ENCODE results near the gene OPA3. TPM values are rescaled to one million over a fixed set of nuclear protein-coding genes. Genes with fewer than 3 reads are reported as not detected.

The OPA3 gene
- total RNA-seq, 1 donor from 2014 or later: 12.3 TPM

GRCh38 chr19:45526143-45526542 is 58.5 kb downstream of the OPA3 start:
- no peak for DNase-seq (ENCODE audit: low read depth)
- no peak for TF ChIP-seq CTCF (IDR thresholded peaks at IDR 0.05; ENCODE audit: insufficient read depth, low read length, poor library complexity, severe bottlenecking)
- no peaks in the 10 kb centered on the region for H3K36me3 ChIP-seq (ENCODE audit: control insufficient read depth, insufficient read depth, low read length)
- no peak overlapping the region for H3K4me3 ChIP-seq (ENCODE audit: low read depth, low read length)
- H3K27me3 ChIP-seq (ENCODE audit: control insufficient read depth, insufficient read depth, low read length): peaks cover 5% of the 10 kb centered on the region

GRCh38 chr19:45524575-45525129 is 60.0 kb downstream of the OPA3 start:
- no peak for TF ChIP-seq CTCF (IDR thresholded peaks at IDR 0.05; ENCODE audit: insufficient read depth, low read length, poor library complexity, severe bottlenecking)
- H3K27me3 ChIP-seq (ENCODE audit: control insufficient read depth, insufficient read depth, low read length): peaks cover 5% of the 10 kb centered on the region
- H3K36me3 ChIP-seq (ENCODE audit: control insufficient read depth, insufficient read depth, low read length): peaks cover 1% of the 10 kb centered on the region

GRCh38 chr19:45523642-45524256 is 60.9 kb downstream of the OPA3 start:
- Histone ChIP-seq H3K27me3 (ENCODE audit: control insufficient read depth, insufficient read depth, low read length) (peaks cover under 1% of the 10 kb centered on the region), H3K4me3 (ENCODE audit: low read depth, low read length) (no peak overlapping the region), H3K36me3 (ENCODE audit: control insufficient read depth, insufficient read depth, low read length) (peaks cover 1% of the 10 kb centered on the region)
- DNase-seq (ENCODE audit: low read depth): no peak
- peak; percentile 88 for TF ChIP-seq CTCF (IDR thresholded peaks at IDR 0.05; ENCODE audit: insufficient read depth, low read length, poor library complexity, severe bottlenecking)

More at GRCh38 chr19:45524575-45525129, 60.0 kb downstream of the OPA3 start:
- H3K4me3 ChIP-seq (ENCODE audit: low read depth, low read length): no peak overlapping the region
- no peak for DNase-seq (ENCODE audit: low read depth)

- Histone ChIP-seq H3K36me3 (ENCODE audit: control insufficient read depth, insufficient read depth, low read length) (peaks cover 3% of the 10 kb centered on the region), H3K27me3 (ENCODE audit: control insufficient read depth, insufficient read depth, low read length) (no peaks in the 10 kb centered on the region), H3K4me3 (ENCODE audit: low read depth, low read length) (no peak overlapping the region)
- TF ChIP-seq CTCF (IDR thresholded peaks at IDR 0.05; ENCODE audit: insufficient read depth, low read length, poor library complexity, severe bottlenecking): no peak
- DNase-seq (ENCODE audit: low read depth): no peak
Observed at GRCh38 chr19:45522010-45522941, 62.3 kb downstream of the OPA3 start.

- DNase-seq (ENCODE audit: low read depth): no peak
- H3K27me3 ChIP-seq (ENCODE audit: control insufficient read depth, insufficient read depth, low read length): no peaks in the 10 kb centered on the region
- peaks cover 4% of the 10 kb centered on the region for H3K36me3 ChIP-seq (ENCODE audit: control insufficient read depth, insufficient read depth, low read length)
- no peak for TF ChIP-seq CTCF (IDR thresholded peaks at IDR 0.05; ENCODE audit: insufficient read depth, low read length, poor library complexity, severe bottlenecking)
- H3K4me3 ChIP-seq (ENCODE audit: low read depth, low read length): no peak overlapping the region
Observed at GRCh38 chr19:45518469-45518826, 66.2 kb downstream of the OPA3 start.
